ENCODE data around the gene CDK5. TPM values are rescaled to one million over a fixed set of nuclear protein-coding genes. Genes with fewer than 3 reads are reported as not detected.
A peak's percentile ranks its signal among the peaks of the same experiment; 100 is the strongest.

The CDK5 gene
- total RNA-seq, 1 donor from 2014 or later, result 7.5 TPM

DNA sequence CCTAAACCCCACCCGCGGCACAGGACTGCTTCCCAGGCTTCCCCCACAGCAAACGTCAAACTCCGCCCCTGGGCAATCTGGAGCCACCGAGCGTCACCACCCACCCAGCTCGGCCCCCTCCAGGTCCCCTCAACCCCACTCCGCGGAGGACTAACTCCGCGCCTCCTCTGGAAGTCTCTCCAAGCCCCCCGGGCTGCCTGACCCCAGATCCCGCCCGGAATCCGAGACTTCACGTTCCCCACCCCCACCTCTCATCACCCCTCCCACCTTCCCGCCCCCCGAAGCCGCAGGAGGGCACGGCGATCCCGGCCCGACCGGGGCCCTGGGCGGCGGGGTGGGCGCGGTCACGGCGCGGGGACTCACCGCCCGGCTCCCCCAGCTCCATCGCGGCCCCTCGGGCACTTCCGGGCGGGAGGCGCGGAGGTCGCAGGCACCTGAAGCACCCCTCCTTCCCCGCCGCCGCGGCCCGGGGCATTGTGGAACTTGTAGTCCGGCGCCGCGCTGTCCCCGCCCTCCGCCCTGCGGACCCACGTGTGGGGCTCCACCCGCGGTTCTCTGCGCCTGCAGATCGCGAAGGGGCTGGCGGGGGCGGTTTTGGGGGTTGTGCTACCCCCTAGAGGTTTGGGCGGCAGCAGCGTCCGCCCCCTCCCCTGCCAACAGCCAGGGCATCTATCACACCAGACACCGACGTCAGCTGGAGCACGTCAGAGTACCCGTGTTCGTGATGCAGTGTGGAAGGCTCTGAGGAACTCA is 25.6 kb upstream of the CDK5 start, which contains the start of gene TMUB1:
Gene TMUB1 (minus strand): TSS at position 423 of the 753 bp plus-strand sequence. CDS start 930 bp downstream, outside the sequence.
- DNase-seq (peak; percentile 84), ATAC-seq (ENCODE audit: low read depth) (peak; percentile 62)
- peaks cover 8% of the 10 kb centered on the region for H3K27me3 Mint-ChIP-seq
- H3K9me3 Mint-ChIP-seq, result no peaks in the 10 kb centered on the region
- peak within 1 kb of the TSS; percentile 91 for H3K4me3 Mint-ChIP-seq
- ChIA-PET POLR2A (interaction anchor here (0.9 to 1.5 kb wide), 3 partner anchors 25 to 259 kb away, joined by 3 to 7 read pairs (median 3); partner anchors contain the start of genes ABCB8 and NUB1), CTCF (no interaction called here)
- H3K27ac Mint-ChIP-seq, result peak within 1 kb of the TSS; percentile 90
- H3K36me3 Mint-ChIP-seq (ENCODE audit: low read depth), result peaks cover 6% of the 10 kb centered on the region
- TF ChIP-seq, protein P1, sequence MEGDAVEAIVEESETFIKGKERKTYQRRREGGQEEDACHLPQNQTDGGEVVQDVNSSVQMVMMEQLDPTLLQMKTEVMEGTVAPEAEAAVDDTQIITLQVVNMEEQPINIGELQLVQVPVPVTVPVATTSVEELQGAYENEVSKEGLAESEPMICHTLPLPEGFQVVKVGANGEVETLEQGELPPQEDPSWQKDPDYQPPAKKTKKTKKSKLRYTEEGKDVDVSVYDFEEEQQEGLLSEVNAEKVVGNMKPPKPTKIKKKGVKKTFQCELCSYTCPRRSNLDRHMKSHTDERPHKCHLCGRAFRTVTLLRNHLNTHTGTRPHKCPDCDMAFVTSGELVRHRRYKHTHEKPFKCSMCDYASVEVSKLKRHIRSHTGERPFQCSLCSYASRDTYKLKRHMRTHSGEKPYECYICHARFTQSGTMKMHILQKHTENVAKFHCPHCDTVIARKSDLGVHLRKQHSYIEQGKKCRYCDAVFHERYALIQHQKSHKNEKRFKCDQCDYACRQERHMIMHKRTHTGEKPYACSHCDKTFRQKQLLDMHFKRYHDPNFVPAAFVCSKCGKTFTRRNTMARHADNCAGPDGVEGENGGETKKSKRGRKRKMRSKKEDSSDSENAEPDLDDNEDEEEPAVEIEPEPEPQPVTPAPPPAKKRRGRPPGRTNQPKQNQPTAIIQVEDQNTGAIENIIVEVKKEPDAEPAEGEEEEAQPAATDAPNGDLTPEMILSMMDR (IDR thresholded peaks at IDR 0.05), result no peak
- H3K4me1 Mint-ChIP-seq, result peaks cover 53% of the 10 kb centered on the region
- intact Hi-C loops (cut with micrococcal nuclease), result loop anchor here (1.0 to 10.0 kb wide), 5 partner anchors 55 to 1458 kb away; partner anchors contain the start of genes ABCB8, CHPF2, PRKAG2 and ZNF775

DNA sequence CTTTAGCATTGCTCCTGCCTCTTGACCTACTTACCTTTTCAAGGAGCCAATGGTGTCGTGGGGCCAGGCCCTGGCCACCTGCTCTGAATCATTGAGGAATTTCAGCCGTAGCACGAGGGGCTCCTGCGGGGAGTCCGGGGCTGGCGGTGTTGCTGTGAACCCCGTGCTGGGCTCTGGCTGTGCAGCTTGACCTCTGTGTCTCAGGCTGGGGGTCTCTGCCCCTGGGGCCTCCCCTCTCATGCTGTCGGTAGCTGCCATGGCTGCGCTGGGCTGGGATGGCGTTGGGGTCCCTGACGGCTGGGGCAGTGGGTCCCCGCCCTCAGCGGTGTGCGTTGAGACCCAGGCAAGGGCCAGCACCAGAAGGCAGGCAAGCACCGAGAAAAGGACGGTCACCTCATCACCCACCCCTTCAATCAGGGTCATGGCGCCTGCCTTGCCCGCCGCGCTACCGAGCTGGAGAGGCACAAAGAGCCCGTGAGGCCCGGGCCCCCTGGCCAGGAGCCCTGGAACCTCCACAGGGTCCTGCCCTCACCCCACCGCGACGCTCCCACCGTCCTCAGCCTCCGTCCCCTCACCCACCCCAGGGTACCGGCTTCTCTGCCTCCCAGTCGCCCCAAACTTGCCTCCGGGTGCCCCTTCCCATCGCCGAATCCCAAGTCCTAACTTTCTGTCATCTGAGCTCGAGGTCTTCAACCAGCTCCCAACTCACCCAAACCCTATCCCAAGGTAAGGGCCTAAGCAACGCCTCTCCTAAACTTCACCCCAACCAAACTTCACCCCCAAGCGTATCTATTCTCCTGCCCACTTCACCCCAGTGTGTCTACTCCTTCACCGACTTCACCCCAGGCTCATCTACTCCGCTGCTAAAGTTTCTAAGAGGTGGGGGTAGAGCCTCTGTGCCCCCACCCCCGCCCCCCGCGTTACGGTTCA is 24.7 kb upstream of the CDK5 start:
- TF ChIP-seq, protein P1 (IDR thresholded peaks at IDR 0.05), result no peak
- intact Hi-C loops (cut with micrococcal nuclease), result loop anchor here (1.0 to 10.0 kb wide), 5 partner anchors 54 to 1458 kb away; partner anchors contain the start of genes ABCB8, CHPF2, PRKAG2 and ZNF775
- H3K36me3 Mint-ChIP-seq (ENCODE audit: low read depth), result peaks cover 6% of the 10 kb centered on the region
- ChIA-PET POLR2A (interaction anchor here (1.2 to 1.5 kb wide), 2 partner anchors 24 to 259 kb away, joined by 3 to 7 read pairs; partner anchors contain the start of gene NUB1), CTCF (interaction anchor here (0.6 kb wide), 1 partner anchor 69 kb away, joined by 3 read pairs; no protein-coding TSS in a partner anchor)
- H3K4me3 Mint-ChIP-seq, result peak overlapping the region; percentile 91
- H3K9me3 Mint-ChIP-seq, result no peaks in the 10 kb centered on the region
- no peak for DNase-seq
- peaks cover 8% of the 10 kb centered on the region for H3K27me3 Mint-ChIP-seq
- H3K4me1 Mint-ChIP-seq, result peaks cover 52% of the 10 kb centered on the region
- no peak for ATAC-seq (ENCODE audit: low read depth)
- H3K27ac Mint-ChIP-seq, result peak overlapping the region; percentile 90

DNA sequence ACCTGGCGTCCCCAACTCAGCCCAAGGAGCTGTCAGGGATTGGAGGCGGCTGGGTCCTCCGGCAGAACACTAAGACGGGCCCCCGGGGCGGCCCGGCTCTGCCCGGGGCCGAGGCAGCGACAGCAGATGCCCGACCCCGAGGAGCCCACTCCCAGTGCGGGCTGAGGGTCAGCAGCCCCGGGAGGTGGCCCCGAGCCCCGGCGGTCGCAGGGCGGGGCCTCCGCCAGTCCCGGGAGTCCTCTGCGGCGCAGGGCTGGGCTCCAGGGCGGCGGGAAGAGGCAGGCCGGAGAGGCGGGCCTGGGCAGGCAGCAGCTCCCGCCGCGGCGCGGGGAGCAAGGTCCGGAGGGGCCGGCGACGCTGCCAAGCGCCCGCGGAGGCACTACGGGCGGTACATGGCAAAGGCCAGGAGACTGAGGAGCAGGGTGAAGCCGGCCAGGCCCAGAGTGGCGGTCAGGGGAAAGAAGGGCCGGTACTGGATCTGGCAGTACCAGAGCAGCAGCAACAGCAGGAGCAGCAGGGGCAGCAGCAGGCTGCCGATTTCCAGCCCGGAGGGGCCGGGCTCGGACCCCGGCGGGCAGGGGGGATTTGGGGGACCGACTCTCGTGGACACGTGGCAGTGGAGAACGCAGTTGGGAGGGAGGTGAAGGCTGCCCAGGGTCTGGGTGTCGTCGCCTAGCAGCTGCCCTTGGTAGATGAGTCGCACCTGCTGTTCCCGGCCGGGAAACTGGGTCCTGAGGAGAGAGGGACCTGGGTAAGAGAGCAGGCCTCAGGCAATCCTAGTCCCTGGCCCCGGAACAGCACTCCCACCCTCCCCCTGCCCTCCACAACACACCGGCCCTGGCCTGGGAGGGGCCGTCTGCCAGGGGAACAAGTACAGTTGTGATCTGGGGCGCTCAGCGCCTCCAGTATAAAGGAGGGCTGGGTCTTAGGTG is 23.7 kb upstream of the CDK5 start:
- no peak overlapping the region for H3K27ac Mint-ChIP-seq
- DNase-seq (no peak), ATAC-seq (ENCODE audit: low read depth) (no peak)
- peak overlapping the region; percentile 91 for H3K4me3 Mint-ChIP-seq
- TF ChIP-seq, protein P1 (IDR thresholded peaks at IDR 0.05), result no peak
- peaks cover 6% of the 10 kb centered on the region for H3K36me3 Mint-ChIP-seq (ENCODE audit: low read depth)
- no peaks in the 10 kb centered on the region for H3K9me3 Mint-ChIP-seq
- POLR2A ChIA-PET, result interaction anchor here (1.0 to 1.2 kb wide), 5 partner anchors 18 to 146 kb away, joined by 3 to 14 read pairs (median 4); partner anchors contain the start of genes ABCB8, ABCF2 and SLC4A2
- H3K4me1 Mint-ChIP-seq, result peaks cover 52% of the 10 kb centered on the region
- CTCF ChIA-PET, result interaction anchor here (0.6 to 0.7 kb wide), 2 partner anchors 68 to 162 kb away, joined by 3 read pairs; no protein-coding TSS in a partner anchor
- intact Hi-C loops (cut with micrococcal nuclease), result loop anchor here (2.0 to 10.0 kb wide), 8 partner anchors 63 to 1457 kb away; partner anchors contain the start of genes ABCF2, CHPF2, PRKAG2 and ZNF775
- H3K27me3 Mint-ChIP-seq, result peaks cover 8% of the 10 kb centered on the region

DNA sequence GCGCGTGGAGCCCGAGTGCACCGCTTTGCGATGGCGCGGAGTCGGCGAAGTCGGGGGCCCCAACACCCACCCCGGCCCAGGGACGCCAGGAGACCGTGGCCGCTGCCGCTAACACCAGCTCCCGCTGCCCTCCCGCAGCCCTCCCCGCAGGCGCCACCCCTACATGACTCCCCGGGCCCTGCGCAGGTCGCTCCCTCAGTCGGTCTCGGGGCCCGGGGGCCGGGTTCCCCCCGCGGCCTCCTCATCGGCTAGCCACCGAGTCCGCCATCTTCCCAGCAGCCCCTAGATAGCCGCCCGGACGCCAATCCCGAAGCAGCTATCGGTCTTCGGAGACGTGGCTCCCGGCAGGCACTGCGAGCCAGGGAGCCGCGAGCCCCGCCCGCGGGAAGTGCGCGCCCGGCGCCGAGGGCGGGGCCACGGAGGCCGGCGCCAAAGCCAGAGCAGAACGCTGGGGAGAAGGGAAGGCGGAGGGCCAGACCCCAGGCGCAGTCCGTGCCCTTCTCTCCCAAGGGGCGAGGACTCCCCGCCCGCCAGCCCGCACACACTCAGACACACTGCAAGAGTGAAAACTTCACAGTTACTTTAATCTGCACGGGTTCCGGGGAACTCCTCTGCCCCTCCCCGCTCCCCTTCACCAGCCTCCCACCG is 22.9 kb upstream of the CDK5 start, which contains the start of gene FASTK:
Gene FASTK (minus strand): TSS at position 288 of the 648 bp plus-strand sequence. CDS start 43 bp downstream, at position 245.
- H3K27me3 Mint-ChIP-seq, result peaks cover 8% of the 10 kb centered on the region
- ATAC-seq (ENCODE audit: low read depth) (peak; percentile 83), DNase-seq (peak; percentile 81)
- TF ChIP-seq, protein P1 (IDR thresholded peaks at IDR 0.05), result no peak
- peak within 1 kb of the TSS; percentile 70 for H3K27ac Mint-ChIP-seq
- peaks cover 13% of the 10 kb centered on the region for H3K36me3 Mint-ChIP-seq (ENCODE audit: low read depth)
- H3K4me3 Mint-ChIP-seq, result peak within 1 kb of the TSS; percentile 91
- H3K9me3 Mint-ChIP-seq, result no peaks in the 10 kb centered on the region
- ChIA-PET POLR2A (interaction anchor here (1.0 to 1.2 kb wide), 5 partner anchors 17 to 147 kb away, joined by 3 to 14 read pairs (median 4); partner anchors contain the start of genes ABCB8, ABCF2 and SLC4A2), CTCF (interaction anchor here (0.7 kb wide), 1 partner anchor 163 kb away, joined by 3 read pairs; no protein-coding TSS in a partner anchor)
- peaks cover 49% of the 10 kb centered on the region for H3K4me1 Mint-ChIP-seq
- intact Hi-C loops (cut with micrococcal nuclease), result loop anchor here (1.0 to 10.0 kb wide), 8 partner anchors 22 to 1456 kb away; partner anchors contain the start of genes ABCF2, PRKAG2 and ZNF862

All from activated B cell treated with CpG ODN at 0.5 μM for 24 hours (primary cell).